Measurements from ENCODE around the gene SH3GL1. TPM values are rescaled to one million over a fixed set of nuclear protein-coding genes. Genes with fewer than 3 reads are reported as not detected.
"Not testable (repeated sequence)": the region's sequence is repeated elsewhere in the genome, so short reads cannot be mapped to it uniquely, and the experiment has no call there.

Gene SH3GL1
- total RNA-seq, 3 donors from 2014 or later: 31.7 to 54.9 (median 47.5) TPM

DNA sequence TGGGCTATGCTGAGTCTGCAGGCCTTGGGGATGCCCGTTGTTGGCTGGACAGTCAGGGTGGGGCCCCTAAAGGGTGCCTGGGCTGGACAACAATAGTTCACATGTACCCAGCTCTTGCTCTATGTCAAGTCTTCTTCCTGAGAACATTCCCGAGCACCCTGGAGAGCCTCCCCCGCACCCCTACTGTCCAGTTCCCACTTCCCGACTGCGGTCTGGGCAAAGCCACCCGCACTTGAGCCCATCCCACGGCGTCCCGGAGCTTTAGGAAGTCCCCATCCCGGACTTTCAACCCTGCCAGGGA lies 58.1 kb downstream of the SH3GL1 start:
- Histone ChIP-seq H3K4me3 (peak overlapping the region; percentile 57), H3K9me3 (no peaks in the 10 kb centered on the region), H3K4me1 (ENCODE audit: low read depth) (peaks cover 26% of the 10 kb centered on the region), H3K36me3 (ENCODE audit: low read depth) (peaks cover 5% of the 10 kb centered on the region)
- intact Hi-C loops (cut with DNase I, micrococcal nuclease): no loop called here
- no peak for TF ChIP-seq CTCF (IDR thresholded peaks at IDR 0.05)
- ATAC-seq (no peak), DNase-seq (no peak)

GRCh38 chr19:4338441-4339355 lies 61.6 kb downstream of the SH3GL1 start, which contains the start of gene STAP2:
STAP2 (minus strand) TSS chr19:4338827; CDS start chr19:4338753, 74 bp downstream.
- Histone ChIP-seq H3K4me1 (ENCODE audit: low read depth) (peaks cover 19% of the 10 kb centered on the region), H3K9me3 (no peaks in the 10 kb centered on the region), H3K36me3 (ENCODE audit: low read depth) (peaks cover 5% of the 10 kb centered on the region), H3K4me3 (peak within 1 kb of the TSS; percentile 25)
- no peak for TF ChIP-seq CTCF (IDR thresholded peaks at IDR 0.05)
- peak; percentile 88 for DNase-seq
- peak; percentile 53 for ATAC-seq
- intact Hi-C loops (cut with DNase I, micrococcal nuclease): no loop called here

DNA sequence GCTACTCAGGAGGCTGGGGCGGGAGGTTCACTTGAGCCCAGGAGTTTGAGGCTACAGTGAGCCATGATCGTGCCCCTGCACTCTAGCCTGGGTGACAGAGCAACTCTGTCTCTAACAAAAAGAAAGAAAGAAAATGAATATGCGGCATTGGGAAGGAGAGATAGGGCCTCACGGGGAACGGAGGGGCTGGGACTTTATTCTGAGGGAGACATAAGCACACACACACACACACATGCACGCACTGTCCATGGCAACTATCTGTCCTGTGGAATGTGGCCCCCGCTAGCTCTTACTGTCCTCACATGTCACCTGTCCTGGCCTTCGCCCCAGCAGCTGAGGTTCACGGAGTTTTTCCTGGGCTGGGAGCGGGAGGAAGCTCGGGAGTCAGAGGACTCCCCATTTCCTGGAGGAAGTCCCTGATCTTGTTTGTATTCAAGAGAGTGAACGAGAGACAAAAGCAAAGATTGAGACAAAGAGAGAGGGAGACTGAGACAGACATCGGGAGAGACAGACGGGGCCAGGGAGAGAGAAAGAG lies 62.4 kb downstream of the SH3GL1 start:
- Histone ChIP-seq H3K4me1 (ENCODE audit: low read depth) (peaks cover 19% of the 10 kb centered on the region), H3K9me3 (no peaks in the 10 kb centered on the region), H3K4me3 (peak overlapping the region; percentile 25), H3K36me3 (ENCODE audit: low read depth) (peaks cover 5% of the 10 kb centered on the region)
- ATAC-seq (peak; percentile 4), DNase-seq (peak in 2 of 3 donors; percentile 53 to 73)
- intact Hi-C loops (cut with DNase I, micrococcal nuclease): no loop called here
- no peak for TF ChIP-seq CTCF (IDR thresholded peaks at IDR 0.05)

DNA sequence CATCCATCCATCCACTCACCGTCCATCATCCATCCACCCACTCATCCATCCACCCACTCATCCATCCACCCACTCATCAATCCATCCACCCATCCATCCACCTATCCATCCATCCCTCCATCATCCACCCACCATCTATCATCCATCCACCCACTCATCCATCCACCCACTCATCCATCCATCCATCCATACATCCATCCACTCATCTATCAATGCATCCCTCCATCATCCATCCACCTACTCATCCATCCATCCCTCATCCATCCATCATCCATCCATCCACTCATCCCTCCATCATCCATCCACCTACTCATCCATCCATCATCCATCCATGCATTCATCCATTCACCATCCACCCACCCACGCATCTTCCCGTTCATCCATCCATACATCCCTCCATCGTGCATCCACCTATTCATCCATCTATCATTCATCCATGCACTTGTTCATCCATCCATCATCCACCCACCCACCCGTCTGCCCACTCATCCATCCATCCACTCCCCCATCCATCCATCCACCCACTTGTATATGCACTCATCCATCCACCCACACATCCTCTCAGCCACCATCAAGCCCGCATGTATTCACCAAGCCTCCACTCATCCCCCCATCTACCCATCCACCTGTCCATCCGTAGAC lies 65.3 kb downstream of the SH3GL1 start:
- Histone ChIP-seq H3K4me1 (ENCODE audit: low read depth) (peaks cover under 1% of the 10 kb centered on the region), H3K36me3 (ENCODE audit: low read depth) (no peaks in the 10 kb centered on the region), H3K4me3 (no peak overlapping the region), H3K9me3 (no peaks in the 10 kb centered on the region)
- DNase-seq: no peak
- no peak for ATAC-seq
- intact Hi-C loops (cut with DNase I, micrococcal nuclease): no loop called here
- no peak for TF ChIP-seq CTCF (IDR thresholded peaks at IDR 0.05)

GRCh38 chr19:4329858-4330257 lies 70.5 kb downstream of the SH3GL1 start:
- DNase-seq (no peak), ATAC-seq (no peak)
- H3K4me1 ChIP-seq (ENCODE audit: low read depth): peaks cover 6% of the 10 kb centered on the region
- H3K9me3 ChIP-seq: no peaks in the 10 kb centered on the region
- H3K36me3 ChIP-seq (ENCODE audit: low read depth): no peaks in the 10 kb centered on the region
- no peak for TF ChIP-seq CTCF (IDR thresholded peaks at IDR 0.05)
- no peak overlapping the region for H3K4me3 ChIP-seq
- intact Hi-C loops (cut with DNase I, micrococcal nuclease): no loop called here

DNA sequence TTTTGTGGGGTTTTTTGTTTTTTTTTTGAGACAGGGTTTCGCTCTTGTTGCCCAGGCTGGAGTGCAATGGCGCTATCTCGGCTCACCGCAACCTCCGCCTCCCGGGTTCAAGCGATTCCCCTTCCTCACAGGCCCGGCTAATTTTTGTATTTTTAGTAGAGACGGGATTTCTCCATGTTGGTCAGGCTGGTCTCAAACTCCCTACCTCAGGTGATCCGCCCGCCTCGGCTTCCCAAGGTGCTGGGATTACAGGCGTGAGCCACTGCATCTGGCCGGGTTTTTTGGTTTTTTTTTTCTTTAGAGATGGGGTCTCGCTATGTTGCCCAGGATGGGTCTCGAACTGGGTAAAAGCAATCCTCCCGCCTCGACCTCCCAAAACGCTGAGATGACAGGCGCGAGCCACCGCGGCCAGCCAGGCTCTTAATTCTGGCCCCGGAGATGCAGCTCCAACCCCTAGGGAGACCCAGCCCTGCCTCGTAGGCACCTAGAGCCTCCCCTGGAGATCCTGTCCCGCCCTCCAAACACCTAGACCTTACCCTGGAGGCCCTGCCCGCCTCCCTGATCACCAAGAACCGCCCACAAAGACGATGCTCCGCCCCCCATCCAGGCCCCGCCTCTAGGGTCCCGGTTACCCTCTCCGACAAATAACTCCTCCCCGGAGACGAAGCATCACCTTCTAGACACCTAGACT lies 71.2 kb downstream of the SH3GL1 start:
- H3K4me1 ChIP-seq (ENCODE audit: low read depth); H3K36me3 ChIP-seq (ENCODE audit: low read depth); intact Hi-C loops (cut with DNase I, micrococcal nuclease); H3K4me3 ChIP-seq; H3K9me3 ChIP-seq; ATAC-seq: not testable (repeated sequence)
- DNase-seq: peak in 1 of 3 donors; percentile 45

Data from mucosa of descending colon (tissue), 3 donors.